OCI-LY3 (cell line): ENCODE results near the gene SMR3B.

Experiments
- CTCF ChIP-seq: fragments of 200-600, 300-600 bp; sonication (generic); IDR thresholded peaks from 2 replicates; pipeline ENCODE4 v1.5.1; 2014; ENCODE audit warnings: antibody characterized with exemption, low read length, low read depth
- EZH2phosphoT487 ChIP-seq: fragments of 200-600 bp; shearing (Covaris generic); IDR thresholded peaks from 2 replicates; pipeline ENCODE4 v1.6.1; 2018; ENCODE audit warnings: antibody characterized with exemption, mixed run types, low read depth

GRCh38 chr4:70380578-70380977 lies 2.4 kb upstream of the SMR3B start:
- no peak for TF ChIP-seq CTCF
- no peak for TF ChIP-seq EZH2phosphoT487
